HG02798 (cell line): ENCODE measurements around the gene PPCS.
"Not testable (repeated sequence)": the region's sequence is repeated elsewhere in the genome, so short reads cannot be mapped to it uniquely, and the experiment has no call there.

Experiments used
- ATAC-seq: cut with Tn5 transposase; IDR thresholded peaks from one replicate; pipeline ENCODE4 v1.9.1; 2021; ENCODE audit warnings: mild to moderate bottlenecking; ENCODE audit not compliant: unreplicated experiment, poor library complexity

The PPCS gene

DNA sequence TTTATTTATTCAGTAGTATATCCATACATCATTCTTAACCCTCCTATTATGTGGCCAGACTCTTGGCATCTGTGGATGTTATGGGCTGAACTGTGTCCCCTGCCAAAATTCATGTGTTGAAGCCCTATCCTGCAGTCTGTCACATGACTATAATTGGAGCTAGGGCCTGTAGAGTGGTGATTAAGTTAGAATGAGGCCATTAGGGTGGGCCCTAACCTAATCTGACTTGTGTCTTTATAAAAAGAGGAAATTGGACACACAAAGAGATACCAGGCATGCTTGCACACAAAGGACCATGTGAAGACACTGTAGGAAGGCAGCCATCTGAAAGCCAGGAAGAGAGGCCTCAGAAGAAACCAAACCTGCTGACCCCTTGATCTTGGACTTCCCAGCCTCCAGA, 7.1 kb upstream of the PPCS start:
- ATAC-seq, result no peak

DNA sequence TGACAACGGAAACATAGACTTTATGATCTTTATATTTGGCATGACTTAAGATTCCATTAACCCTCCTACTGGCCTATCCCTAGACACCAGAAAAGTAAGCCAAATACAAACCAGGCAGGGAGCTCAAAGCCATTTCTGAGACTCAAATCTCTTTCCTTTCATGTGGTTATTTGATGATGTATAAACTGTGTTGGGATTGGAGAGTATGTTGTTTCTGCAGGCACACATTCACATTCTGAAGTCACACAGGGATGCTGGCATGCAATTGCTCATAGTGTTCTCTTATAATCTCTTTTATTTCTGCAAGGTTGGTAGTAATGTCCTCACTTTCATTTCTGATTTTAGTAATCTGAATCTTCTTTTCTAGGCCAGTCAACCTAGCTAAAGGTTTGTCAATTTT, 6.3 kb upstream of the PPCS start:
- ATAC-seq, result no peak

DNA sequence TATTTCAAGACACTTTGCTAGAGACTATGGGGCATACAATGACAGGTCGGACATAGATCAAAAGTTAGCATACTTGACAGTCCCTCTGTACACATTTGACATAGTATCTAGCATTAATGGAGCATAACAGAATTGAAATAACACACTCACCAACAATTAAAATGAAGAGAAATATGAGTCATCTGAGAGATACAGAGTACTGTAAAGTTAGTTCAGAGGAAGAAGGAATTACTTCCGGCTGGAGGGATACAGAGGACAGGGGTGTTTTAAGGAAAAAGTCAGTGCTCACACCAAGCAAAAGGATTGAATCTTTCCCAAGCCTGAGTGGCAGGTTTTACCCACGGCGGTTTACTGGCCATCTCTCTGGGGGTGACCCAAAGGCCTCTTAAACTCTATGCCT, 3.0 kb upstream of the PPCS start:
- no peak for ATAC-seq

DNA sequence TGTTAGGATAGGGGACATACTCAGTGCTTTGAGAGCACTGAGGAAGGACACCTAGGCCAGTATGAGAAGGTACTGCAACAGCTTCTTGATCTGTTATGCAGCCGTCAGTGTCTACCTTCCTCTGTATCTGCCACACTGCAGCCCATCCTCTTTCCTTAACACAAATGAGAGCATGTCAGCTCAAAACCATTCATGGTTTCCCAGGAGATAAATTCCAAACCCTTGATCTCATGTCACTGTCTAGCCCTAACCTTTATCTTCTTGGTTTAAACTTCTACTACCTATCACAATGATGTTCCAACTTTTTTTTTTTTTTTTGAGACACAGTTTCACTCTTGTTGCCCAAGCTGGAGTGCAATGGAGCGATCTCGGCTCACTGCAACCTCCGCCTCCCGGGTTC, 1.9 kb upstream of the PPCS start:
- no peak for ATAC-seq

- peak; percentile 50 for ATAC-seq
These were observed 379 bp downstream of the PPCS start for GRCh38 chr1:42456754-42457089.

DNA sequence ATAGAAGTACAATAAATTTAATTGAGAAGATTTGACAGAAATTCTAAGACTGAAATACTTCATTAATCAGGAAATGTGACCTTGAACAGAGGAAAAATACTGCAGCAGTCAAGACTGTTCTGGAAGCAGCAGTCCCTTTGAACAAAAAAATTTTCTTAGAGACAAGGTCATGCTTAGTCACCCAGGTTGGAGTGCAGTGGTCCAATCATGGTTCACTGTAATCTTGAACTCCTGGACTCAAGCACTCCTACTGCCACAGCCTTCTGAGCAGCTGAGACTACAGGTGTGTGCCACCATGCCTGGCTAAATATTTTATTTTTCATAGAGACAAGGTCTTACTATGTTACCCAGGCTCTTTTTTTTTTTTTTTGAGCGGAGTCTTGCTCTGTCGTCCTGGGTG, 4.9 kb downstream of the PPCS start:
- no peak for ATAC-seq

GRCh38 chr1:42462828-42463763, 6.8 kb downstream of the PPCS start, which contains the start of gene CCDC30:
Gene CCDC30, plus strand, starts transcription at chr1:42463286. Its CDS starts 17,266 bp downstream, at chr1:42480552.
- ATAC-seq, result peak; percentile 100

GRCh38 chr1:42463921-42464320, 7.6 kb downstream of the PPCS start:
- no peak for ATAC-seq

GRCh38 chr1:42466030-42466429, 9.7 kb downstream of the PPCS start:
- no peak for ATAC-seq

DNA sequence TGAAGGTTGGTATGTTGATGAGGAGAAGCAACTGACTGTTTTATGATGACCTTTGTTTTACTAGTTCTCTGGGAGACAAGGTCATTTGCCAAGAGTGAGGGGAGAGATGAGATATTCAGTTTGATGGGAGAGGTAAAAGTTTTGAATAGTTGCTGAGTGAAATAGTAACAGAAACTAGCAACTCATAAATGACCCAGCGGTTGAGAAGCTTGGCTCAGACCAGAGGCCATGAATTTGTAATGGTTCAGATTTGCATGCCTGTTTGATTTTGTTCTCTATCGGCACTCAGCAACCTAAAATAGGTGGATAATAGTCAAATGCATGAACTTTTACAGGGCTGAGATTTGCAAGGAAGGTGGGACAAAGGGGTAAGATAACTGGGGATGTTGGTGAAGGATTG, 13.4 kb downstream of the PPCS start:
- ATAC-seq, result no peak

DNA sequence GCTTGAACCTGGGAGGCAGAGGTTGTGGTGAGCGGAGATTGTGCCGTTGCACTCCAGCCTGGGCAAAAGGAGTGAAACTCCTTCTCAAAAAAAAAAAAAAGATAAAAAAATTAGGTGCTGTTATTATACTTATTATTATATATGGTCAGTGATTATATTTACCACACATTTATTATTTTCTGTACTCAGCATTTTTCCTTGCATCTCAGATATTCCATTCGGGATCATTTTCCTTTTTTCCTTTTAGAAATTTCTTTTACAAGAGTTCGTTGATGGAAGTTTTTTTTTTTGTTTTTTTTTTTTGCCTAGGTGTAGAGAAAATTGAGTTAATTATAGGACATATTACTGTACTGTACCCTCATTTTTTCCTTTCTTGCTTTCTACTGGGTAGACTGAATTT, 20.3 kb downstream of the PPCS start:
- no peak for ATAC-seq

DNA sequence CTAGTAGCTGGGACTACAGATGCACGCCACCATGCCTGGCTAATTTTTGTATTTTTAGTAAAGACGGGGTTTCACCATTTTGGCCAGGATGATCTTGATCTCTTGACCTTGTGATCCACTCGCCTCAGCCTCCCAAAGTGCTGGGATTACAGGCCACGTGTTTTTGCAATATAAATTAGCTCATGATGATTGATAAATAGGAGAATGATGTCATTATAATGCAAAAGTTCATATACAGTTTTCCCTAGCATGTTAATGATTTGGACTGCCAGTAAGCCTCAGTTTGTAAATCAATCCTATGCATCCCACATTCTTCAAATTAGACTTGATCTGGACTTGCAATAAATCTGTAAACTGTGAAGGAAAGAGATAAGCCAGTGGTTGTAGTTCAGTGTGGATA, 21.0 kb downstream of the PPCS start:
- ATAC-seq, result not testable (repeated sequence)

DNA sequence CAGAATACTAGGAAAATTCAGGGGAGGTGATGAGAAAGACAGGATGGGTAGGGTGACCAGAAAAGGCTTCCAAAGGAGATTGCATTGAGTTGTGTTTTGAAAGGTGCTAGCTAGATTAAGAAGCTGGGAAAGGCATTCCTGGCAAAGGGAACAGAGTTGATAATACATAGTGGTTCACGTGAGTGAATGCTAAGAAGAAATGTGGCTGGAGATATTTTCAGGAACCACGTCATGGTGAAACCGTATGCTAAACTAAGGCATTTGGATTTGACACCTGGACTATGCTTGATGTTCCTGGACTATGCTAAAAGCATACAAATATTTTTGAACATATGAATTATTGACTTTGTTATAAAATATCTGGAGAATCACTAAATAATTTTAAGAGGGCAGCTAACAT, 21.4 kb downstream of the PPCS start:
- ATAC-seq, result no peak

DNA sequence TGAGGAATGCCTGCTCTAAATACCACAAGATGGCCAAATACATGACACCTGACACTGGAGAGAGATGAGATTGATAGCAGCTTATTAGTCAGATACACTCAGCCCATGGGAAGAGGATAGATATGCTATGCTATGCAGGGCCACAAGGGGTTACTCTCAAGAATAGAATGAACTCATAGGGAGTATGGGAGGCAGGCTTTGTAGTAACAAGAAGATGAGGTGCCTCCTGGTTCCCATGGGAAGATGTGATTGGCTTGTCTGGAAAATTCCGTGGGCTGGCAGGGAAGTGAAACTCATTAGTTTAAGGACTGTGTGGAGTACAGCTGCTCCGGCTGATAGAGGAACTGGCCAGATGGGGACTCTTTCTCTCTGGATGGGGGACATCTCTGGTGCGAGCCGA, 23.3 kb downstream of the PPCS start:
- no peak for ATAC-seq

GRCh38 chr1:42480921-42481320, 24.6 kb downstream of the PPCS start:
- ATAC-seq, result no peak

DNA sequence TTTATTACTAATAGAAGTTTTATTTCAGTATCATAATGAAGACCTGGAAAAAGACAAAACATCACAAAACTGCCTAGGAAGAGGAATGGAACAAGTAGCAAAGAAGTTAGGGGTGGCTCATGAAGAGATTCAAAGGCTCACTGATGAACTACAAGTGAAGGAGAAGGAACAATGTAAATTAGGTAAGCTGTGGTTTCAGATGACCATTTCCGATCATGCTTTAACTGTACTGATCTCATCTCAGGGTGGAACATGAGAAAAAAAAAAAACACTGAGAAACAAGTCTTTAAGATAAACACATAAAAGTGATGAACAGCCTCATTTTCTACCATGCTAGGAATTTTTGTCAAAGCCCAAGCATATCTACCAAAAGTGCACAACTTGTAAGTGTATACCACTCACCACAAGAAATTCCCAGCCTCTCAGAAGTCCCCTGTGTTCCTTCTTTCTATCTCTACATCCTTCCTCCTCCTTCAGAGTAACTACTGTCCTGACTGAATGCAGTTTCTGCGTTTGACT, 26.4 kb downstream of the PPCS start:
- ATAC-seq, result no peak

- ATAC-seq, result no peak
These were observed 28.0 kb downstream of the PPCS start for GRCh38 chr1:42484382-42484781.

DNA sequence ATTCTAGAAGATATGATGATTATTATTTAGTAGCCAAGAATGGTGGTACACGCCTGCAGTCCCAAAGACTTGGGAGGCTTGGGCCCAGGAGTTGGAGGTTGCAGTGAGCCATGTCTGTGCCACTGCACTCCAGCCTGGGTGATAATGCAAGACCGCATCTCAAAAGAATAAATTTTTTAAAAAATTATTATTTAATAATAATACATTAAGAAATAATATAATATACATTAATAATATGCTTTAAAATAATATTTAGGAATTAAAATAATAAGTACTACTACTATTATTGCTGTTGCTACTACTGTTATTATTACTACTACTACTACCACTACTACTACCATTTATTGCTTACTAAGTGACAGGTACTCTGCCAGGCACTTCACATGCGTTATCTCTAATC, 33.9 kb downstream of the PPCS start:
- no peak for ATAC-seq

DNA sequence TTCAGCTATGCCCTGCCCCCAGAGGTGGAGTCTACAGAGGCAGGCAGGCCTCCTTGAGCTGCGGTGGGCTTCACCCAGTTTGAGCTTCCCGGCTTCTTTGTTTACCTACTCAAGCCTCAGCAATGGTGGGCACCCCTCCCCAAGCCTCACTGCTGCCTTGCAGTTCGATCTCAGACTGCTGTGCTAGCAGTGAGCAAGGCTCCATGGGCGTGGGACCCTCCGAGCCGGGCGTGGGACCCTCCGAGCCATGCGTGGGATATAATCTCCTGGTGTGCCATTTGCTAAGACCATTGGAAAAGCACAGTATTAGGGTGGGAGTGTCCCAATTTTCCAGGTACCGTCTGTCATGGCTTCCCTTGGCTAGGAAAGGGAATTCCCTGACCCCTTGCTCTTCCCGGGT, 45.7 kb downstream of the PPCS start:
- ATAC-seq, result not testable (repeated sequence)

GRCh38 chr1:42504535-42505128, 48.3 kb downstream of the PPCS start:
- no peak for ATAC-seq

DNA sequence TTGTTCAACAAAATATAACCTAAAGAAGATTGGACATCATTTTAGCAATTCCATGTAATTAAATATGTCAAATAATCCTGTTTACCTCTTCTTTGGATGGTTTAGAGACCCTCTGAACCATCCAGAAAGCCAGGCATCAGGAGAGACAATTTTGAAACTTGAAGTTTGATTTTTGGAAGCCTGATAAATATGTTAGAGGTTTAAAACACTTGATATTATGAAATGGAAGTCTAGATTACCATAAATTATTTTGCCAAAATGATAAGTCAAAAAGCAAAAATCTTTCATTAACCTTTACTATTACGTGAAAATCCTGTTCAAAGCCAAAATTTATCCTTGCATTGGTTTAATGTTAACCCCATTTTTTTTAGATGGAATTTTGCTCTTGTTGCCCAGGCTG, 50.2 kb downstream of the PPCS start:
- no peak for ATAC-seq
